HepG2 (cell line): ENCODE measurements around the gene LMAN2.

ENCODE experiments used
- MAFK ChIP-seq, 2 experiments: IDR thresholded peaks in 1 of 2; conservative IDR thresholded peaks in 1 of 2; 2 replicates each; pipeline ENCODE4 v1.6.1; 2011; ENCODE audit warnings: improper control_type of control experiment in 2 of 2, low read length in 2 of 2
- MTF1 ChIP-seq: sonication (generic); formaldehyde crosslinking; IDR thresholded peaks from 2 replicates; pipeline ENCODE4 v1.5.0; 2020; ENCODE audit warnings: missing genetic modification reagents
- NFKB2 ChIP-seq: sonication (generic); formaldehyde crosslinking; IDR thresholded peaks from 2 replicates; pipeline ENCODE4 v1.4.0; 2020; ENCODE audit warnings: missing genetic modification reagents, borderline replicate concordance
- RBM22 ChIP-seq: fragments of 200-400 bp; formaldehyde crosslinking; optimal IDR thresholded peaks from 2 replicates; pipeline ENCODE3; 2017; ENCODE audit warnings: mild to moderate bottlenecking, low read length, moderate library complexity
- SRSF9 ChIP-seq: fragments of 200-400 bp; formaldehyde crosslinking; IDR thresholded peaks from 2 replicates; pipeline ENCODE4 v1.6.1; 2018; ENCODE audit warnings: borderline replicate concordance, mild to moderate bottlenecking, low read depth, low read length; ENCODE audit not compliant: insufficient read depth, poor library complexity, severe bottlenecking
- ZNF780A ChIP-seq: sonication (generic); formaldehyde crosslinking; IDR thresholded peaks from 2 replicates; pipeline ENCODE4 v1.8.0; 2022; ENCODE audit warnings: mild to moderate bottlenecking, missing genetic modification reagents, moderate library complexity
- TF ChIP-seq, protein P1 (sequence below): sonication (generic); formaldehyde crosslinking; IDR thresholded peaks from 2 replicates; pipeline ENCODE4 v1.5.0; 2020; ENCODE audit warnings: mild to moderate bottlenecking, missing genetic modification reagents, moderate library complexity
- TF ChIP-seq, protein P2 (sequence below): sonication (generic); formaldehyde crosslinking; IDR thresholded peaks from 2 replicates; pipeline ENCODE4 v1.9.0; 2021; ENCODE audit warnings: missing genetic modification reagents, borderline replicate concordance
- TF ChIP-seq, protein P3 (sequence below): sonication (generic); formaldehyde crosslinking; IDR thresholded peaks from 2 replicates; pipeline ENCODE4 v1.4.0; 2020; ENCODE audit warnings: missing genetic modification reagents

DNA sequence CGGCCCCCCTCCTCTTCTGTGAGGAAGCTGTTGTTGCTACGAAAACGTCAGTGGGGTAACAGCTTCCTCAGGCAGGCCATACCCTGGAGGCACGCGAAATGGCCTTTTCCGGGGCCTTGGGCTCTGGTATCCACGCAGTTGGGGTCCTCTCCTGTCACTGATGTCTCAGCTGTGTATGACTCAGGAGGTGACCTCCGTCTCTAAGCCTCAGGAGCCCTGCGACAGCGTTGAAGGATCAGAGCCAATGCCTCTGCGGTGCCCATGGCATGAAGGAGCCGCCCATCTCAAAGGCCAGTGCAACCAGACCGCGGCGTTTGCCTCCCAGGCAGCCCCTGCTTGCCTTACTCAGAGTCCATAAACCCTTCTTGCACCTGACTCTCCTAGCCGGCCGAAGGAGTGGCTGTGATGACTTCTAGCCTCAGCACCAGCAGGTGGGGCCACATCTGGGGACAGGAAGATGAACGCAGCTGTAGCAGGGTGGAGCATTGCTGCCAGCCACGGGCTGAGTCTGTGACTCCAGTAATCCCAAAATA is 38.8 kb downstream of the LMAN2 start:
- TF ChIP-seq, protein P1, sequence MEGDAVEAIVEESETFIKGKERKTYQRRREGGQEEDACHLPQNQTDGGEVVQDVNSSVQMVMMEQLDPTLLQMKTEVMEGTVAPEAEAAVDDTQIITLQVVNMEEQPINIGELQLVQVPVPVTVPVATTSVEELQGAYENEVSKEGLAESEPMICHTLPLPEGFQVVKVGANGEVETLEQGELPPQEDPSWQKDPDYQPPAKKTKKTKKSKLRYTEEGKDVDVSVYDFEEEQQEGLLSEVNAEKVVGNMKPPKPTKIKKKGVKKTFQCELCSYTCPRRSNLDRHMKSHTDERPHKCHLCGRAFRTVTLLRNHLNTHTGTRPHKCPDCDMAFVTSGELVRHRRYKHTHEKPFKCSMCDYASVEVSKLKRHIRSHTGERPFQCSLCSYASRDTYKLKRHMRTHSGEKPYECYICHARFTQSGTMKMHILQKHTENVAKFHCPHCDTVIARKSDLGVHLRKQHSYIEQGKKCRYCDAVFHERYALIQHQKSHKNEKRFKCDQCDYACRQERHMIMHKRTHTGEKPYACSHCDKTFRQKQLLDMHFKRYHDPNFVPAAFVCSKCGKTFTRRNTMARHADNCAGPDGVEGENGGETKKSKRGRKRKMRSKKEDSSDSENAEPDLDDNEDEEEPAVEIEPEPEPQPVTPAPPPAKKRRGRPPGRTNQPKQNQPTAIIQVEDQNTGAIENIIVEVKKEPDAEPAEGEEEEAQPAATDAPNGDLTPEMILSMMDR (CRISPR knock-in tag), result peak; percentile 55
- TF ChIP-seq ZNF780A (CRISPR knock-in tag) (no peak), MTF1 (no peak), NFKB2 (CRISPR knock-in tag) (no peak), MAFK (conservative IDR thresholded peaks at IDR 0.05 in 1 of 2, IDR thresholded peaks at IDR 0.05 in 1 of 2; ENCODE audit: low read length in 2 of 2) (no peak), RBM22 (no peak), SRSF9 (no peak)
- TF ChIP-seq, protein P2, sequence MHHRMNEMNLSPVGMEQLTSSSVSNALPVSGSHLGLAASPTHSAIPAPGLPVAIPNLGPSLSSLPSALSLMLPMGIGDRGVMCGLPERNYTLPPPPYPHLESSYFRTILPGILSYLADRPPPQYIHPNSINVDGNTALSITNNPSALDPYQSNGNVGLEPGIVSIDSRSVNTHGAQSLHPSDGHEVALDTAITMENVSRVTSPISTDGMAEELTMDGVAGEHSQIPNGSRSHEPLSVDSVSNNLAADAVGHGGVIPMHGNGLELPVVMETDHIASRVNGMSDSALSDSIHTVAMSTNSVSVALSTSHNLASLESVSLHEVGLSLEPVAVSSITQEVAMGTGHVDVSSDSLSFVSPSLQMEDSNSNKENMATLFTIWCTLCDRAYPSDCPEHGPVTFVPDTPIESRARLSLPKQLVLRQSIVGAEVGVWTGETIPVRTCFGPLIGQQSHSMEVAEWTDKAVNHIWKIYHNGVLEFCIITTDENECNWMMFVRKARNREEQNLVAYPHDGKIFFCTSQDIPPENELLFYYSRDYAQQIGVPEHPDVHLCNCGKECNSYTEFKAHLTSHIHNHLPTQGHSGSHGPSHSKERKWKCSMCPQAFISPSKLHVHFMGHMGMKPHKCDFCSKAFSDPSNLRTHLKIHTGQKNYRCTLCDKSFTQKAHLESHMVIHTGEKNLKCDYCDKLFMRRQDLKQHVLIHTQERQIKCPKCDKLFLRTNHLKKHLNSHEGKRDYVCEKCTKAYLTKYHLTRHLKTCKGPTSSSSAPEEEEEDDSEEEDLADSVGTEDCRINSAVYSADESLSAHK (CRISPR knock-in tag), result no peak
- TF ChIP-seq, protein P3, sequence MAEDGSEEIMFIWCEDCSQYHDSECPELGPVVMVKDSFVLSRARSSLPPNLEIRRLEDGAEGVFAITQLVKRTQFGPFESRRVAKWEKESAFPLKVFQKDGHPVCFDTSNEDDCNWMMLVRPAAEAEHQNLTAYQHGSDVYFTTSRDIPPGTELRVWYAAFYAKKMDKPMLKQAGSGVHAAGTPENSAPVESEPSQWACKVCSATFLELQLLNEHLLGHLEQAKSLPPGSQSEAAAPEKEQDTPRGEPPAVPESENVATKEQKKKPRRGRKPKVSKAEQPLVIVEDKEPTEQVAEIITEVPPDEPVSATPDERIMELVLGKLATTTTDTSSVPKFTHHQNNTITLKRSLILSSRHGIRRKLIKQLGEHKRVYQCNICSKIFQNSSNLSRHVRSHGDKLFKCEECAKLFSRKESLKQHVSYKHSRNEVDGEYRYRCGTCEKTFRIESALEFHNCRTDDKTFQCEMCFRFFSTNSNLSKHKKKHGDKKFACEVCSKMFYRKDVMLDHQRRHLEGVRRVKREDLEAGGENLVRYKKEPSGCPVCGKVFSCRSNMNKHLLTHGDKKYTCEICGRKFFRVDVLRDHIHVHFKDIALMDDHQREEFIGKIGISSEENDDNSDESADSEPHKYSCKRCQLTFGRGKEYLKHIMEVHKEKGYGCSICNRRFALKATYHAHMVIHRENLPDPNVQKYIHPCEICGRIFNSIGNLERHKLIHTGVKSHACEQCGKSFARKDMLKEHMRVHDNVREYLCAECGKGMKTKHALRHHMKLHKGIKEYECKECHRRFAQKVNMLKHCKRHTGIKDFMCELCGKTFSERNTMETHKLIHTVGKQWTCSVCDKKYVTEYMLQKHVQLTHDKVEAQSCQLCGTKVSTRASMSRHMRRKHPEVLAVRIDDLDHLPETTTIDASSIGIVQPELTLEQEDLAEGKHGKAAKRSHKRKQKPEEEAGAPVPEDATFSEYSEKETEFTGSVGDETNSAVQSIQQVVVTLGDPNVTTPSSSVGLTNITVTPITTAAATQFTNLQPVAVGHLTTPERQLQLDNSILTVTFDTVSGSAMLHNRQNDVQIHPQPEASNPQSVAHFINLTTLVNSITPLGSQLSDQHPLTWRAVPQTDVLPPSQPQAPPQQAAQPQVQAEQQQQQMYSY, result no peak
